Measurements from ENCODE around the gene RSPO1.

The RSPO1 gene

DNA sequence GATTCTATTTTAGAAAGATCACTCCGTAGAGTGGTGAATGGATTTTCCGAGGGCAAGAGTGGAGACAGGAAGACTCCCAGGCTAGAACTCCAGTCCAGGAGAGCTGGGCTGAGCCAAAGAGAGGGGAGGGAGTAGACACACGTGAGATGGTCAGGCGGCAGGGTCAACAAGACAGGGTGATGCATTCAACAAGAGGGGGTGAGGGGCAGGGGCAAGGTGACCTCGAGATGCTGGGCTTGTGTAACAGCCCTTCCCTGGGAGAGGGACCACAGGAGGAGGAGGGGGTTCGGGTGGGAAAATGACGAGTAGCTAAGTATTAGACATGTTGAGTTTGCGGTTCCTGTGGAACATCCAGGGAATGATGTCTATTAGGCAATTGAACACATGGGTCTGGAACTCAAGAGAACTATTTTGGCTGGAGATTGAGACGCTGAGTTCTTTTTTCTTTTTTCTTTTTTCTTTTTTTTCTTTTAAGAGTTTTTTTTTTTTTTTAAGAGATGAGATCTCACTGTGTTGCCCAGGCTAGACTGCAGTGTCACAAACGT, 13.3 kb downstream of the RSPO1 start:
- peaks cover 26% of the 10 kb centered on the region for H3K27me3 ChIP-seq (ENCODE audit: low read depth)
- H3K36me3 ChIP-seq (replicated peaks) = no peaks in the 10 kb centered on the region
- in situ Hi-C loops (cut with MboI; ENCODE audit: low sequenced_read_pairs) = no loop called here
- no peak for DNase-seq (ENCODE audit: low spot score in 2 of 2)
- no peaks in the 10 kb centered on the region for H3K9me3 ChIP-seq
- no peak overlapping the region for H3K4me3 ChIP-seq
- no peaks in the 10 kb centered on the region for H3K4me1 ChIP-seq

- DNase-seq (ENCODE audit: low spot score in 2 of 2) = no peak
- Histone ChIP-seq H3K36me3 (replicated peaks) (no peaks in the 10 kb centered on the region), H3K27me3 (ENCODE audit: low read depth) (peaks cover 31% of the 10 kb centered on the region), H3K4me1 (no peaks in the 10 kb centered on the region), H3K9me3 (no peaks in the 10 kb centered on the region), H3K4me3 (no peak overlapping the region)
- in situ Hi-C loops (cut with MboI; ENCODE audit: low sequenced_read_pairs) = no loop called here
Measured at GRCh38 chr1:37620707-37621106, 14.0 kb downstream of the RSPO1 start.

DNA sequence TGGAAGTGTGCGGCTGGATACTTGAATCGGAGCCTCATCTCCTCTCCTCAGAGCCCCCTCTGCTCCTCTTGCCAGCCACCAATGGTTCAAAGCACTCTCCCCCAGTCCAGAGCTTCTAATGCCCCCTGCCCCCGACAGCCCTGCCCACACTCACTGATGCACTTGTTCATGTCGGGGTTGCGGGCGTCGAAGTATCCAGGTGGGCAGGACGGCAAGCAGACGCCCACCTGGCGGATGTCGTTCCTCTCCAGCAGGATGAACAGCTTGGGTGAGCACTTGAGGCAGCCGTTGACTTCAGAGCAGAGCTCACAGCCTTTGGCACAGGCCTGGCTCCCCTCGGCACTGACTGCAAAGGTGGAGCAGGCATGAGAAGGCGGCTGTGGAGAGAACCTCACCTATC, 18.4 kb downstream of the RSPO1 start:
- Histone ChIP-seq H3K4me3 (no peak overlapping the region), H3K36me3 (replicated peaks) (no peaks in the 10 kb centered on the region), H3K27me3 (ENCODE audit: low read depth) (peaks cover 38% of the 10 kb centered on the region), H3K4me1 (no peaks in the 10 kb centered on the region), H3K9me3 (no peaks in the 10 kb centered on the region)
- in situ Hi-C loops (cut with MboI; ENCODE audit: low sequenced_read_pairs) = no loop called here
- DNase-seq (ENCODE audit: low spot score in 2 of 2) = no peak

DNA sequence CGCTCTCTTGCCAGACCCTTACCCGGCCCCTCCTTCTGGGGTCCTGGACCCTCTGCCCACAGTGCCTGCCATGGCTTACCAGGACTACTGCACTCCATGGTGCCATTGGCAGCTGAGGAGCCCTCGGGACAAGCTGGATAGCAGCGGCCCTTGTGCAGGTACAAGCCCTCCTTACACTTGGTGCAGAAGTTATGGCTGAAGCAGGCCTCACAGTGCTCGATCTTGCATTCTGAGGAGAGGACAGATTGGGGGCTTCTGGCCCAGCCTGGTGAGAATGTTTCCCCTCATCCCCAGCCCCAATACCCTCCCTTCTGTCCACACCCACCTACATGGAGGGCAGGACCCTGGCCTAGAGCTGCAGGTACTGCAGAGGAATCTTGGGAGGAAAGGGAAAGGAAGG, 20.6 kb downstream of the RSPO1 start:
- peaks cover 42% of the 10 kb centered on the region for H3K27me3 ChIP-seq (ENCODE audit: low read depth)
- H3K9me3 ChIP-seq = no peaks in the 10 kb centered on the region
- no peak for DNase-seq (ENCODE audit: low spot score in 2 of 2)
- H3K4me1 ChIP-seq = no peaks in the 10 kb centered on the region
- in situ Hi-C loops (cut with MboI; ENCODE audit: low sequenced_read_pairs) = no loop called here
- no peaks in the 10 kb centered on the region for H3K36me3 ChIP-seq (replicated peaks)
- no peak overlapping the region for H3K4me3 ChIP-seq

- H3K9me3 ChIP-seq = no peaks in the 10 kb centered on the region
- in situ Hi-C loops (cut with MboI; ENCODE audit: low sequenced_read_pairs) = no loop called here
Measured at GRCh38 chr1:37612186-37612585, 22.5 kb downstream of the RSPO1 start.

DNA sequence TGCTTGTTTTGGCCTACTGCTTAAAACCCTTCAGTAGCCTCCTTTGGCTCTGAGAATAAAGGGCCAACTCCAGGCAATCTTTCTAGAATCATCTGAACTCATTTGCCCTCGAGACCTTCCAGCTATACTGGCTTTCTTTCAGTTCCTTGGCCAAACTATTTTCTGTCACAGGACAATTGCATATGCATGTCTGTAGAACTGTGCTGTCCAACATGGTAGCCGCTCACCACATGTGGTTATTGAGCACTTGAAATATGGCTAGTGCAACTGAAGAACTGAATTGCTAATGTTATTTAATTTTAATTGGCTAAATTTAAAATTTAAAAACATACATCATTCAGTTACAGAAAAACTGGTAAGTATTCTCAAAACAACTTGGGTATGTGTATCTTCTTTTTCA, 24.7 kb downstream of the RSPO1 start:
- no peak for DNase-seq (ENCODE audit: low spot score in 2 of 2)
- Histone ChIP-seq H3K9me3 (no peaks in the 10 kb centered on the region), H3K4me3 (no peak overlapping the region), H3K27me3 (ENCODE audit: low read depth) (peaks cover 48% of the 10 kb centered on the region), H3K36me3 (replicated peaks) (no peaks in the 10 kb centered on the region), H3K4me1 (no peaks in the 10 kb centered on the region)
- in situ Hi-C loops (cut with MboI; ENCODE audit: low sequenced_read_pairs) = no loop called here

More at GRCh38 chr1:37612186-37612585, 22.5 kb downstream of the RSPO1 start:
- Histone ChIP-seq H3K4me3 (no peak overlapping the region), H3K27me3 (ENCODE audit: low read depth) (peaks cover 57% of the 10 kb centered on the region), H3K4me1 (no peaks in the 10 kb centered on the region), H3K36me3 (replicated peaks) (no peaks in the 10 kb centered on the region)
- DNase-seq (ENCODE audit: low spot score in 2 of 2) = no peak

- Histone ChIP-seq H3K27me3 (ENCODE audit: low read depth) (peaks cover 45% of the 10 kb centered on the region), H3K4me1 (no peaks in the 10 kb centered on the region), H3K4me3 (no peak overlapping the region), H3K9me3 (no peaks in the 10 kb centered on the region), H3K36me3 (replicated peaks) (no peaks in the 10 kb centered on the region)
- DNase-seq (ENCODE audit: low spot score in 2 of 2) = no peak
- in situ Hi-C loops (cut with MboI; ENCODE audit: low sequenced_read_pairs) = no loop called here
Measured at GRCh38 chr1:37609002-37609401, 25.7 kb downstream of the RSPO1 start.

- Histone ChIP-seq H3K4me3 (no peak overlapping the region), H3K9me3 (no peaks in the 10 kb centered on the region), H3K4me1 (no peaks in the 10 kb centered on the region), H3K36me3 (replicated peaks) (no peaks in the 10 kb centered on the region), H3K27me3 (ENCODE audit: low read depth) (peaks cover 38% of the 10 kb centered on the region)
- DNase-seq (ENCODE audit: low spot score in 2 of 2) = no peak
- in situ Hi-C loops (cut with MboI; ENCODE audit: low sequenced_read_pairs) = no loop called here
Measured at GRCh38 chr1:37606481-37607263, 28.0 kb downstream of the RSPO1 start.

GRCh38 chr1:37605806-37606474, 28.8 kb downstream of the RSPO1 start:
- in situ Hi-C loops (cut with MboI; ENCODE audit: low sequenced_read_pairs) = no loop called here
- no peak overlapping the region for H3K4me3 ChIP-seq
- no peak for DNase-seq (ENCODE audit: low spot score in 2 of 2)
- H3K4me1 ChIP-seq = no peaks in the 10 kb centered on the region
- H3K36me3 ChIP-seq (replicated peaks) = no peaks in the 10 kb centered on the region
- no peaks in the 10 kb centered on the region for H3K9me3 ChIP-seq
- H3K27me3 ChIP-seq (ENCODE audit: low read depth) = peaks cover 36% of the 10 kb centered on the region

GRCh38 chr1:37605061-37605650, 29.5 kb downstream of the RSPO1 start:
- in situ Hi-C loops (cut with MboI; ENCODE audit: low sequenced_read_pairs) = no loop called here
- DNase-seq (ENCODE audit: low spot score in 2 of 2) = no peak
- Histone ChIP-seq H3K27me3 (ENCODE audit: low read depth) (peaks cover 36% of the 10 kb centered on the region), H3K36me3 (replicated peaks) (no peaks in the 10 kb centered on the region), H3K9me3 (no peaks in the 10 kb centered on the region), H3K4me3 (no peak overlapping the region), H3K4me1 (no peaks in the 10 kb centered on the region)

- in situ Hi-C loops (cut with MboI; ENCODE audit: low sequenced_read_pairs) = no loop called here
Measured at GRCh38 chr1:37602750-37603694, 31.7 kb downstream of the RSPO1 start.

GRCh38 chr1:37601441-37601840, 33.3 kb downstream of the RSPO1 start:
- H3K27me3 ChIP-seq (ENCODE audit: low read depth) = peaks cover 9% of the 10 kb centered on the region
- H3K4me1 ChIP-seq = peaks cover under 1% of the 10 kb centered on the region; the same call in 1 of the 2 replicates
- H3K4me3 ChIP-seq = no peak overlapping the region
- no peaks in the 10 kb centered on the region for H3K36me3 ChIP-seq (replicated peaks)
- H3K9me3 ChIP-seq = no peaks in the 10 kb centered on the region
- in situ Hi-C loops (cut with MboI; ENCODE audit: low sequenced_read_pairs) = no loop called here
- no peak for DNase-seq (ENCODE audit: low spot score in 2 of 2)

More at GRCh38 chr1:37602750-37603694, 31.7 kb downstream of the RSPO1 start:
- Histone ChIP-seq H3K27me3 (ENCODE audit: low read depth) (peaks cover 17% of the 10 kb centered on the region), H3K4me1 (no peaks in the 10 kb centered on the region), H3K4me3 (no peak overlapping the region), H3K36me3 (replicated peaks) (no peaks in the 10 kb centered on the region), H3K9me3 (no peaks in the 10 kb centered on the region)
- peak; percentile 68 to 70 for DNase-seq (ENCODE audit: low spot score in 2 of 2)

DNA sequence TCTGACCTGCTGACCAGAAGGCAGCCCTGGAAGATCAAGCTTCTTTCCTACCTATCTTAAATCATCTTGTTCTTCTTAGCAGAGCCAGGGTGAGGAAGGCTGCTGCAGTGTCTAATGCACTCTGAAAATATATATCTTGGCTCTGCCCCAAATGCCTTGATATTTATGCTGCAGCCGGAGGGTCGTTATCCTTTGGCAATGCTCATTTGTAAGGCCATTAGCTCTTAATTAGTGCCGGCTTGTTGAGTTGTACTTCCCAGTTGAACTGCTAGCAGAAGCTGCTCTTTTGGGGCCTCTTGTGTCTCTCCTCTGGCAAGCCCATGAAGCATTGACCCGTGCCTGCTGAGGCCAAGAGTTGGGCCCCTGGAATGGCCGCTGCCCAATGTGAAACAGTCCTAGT, 34.8 kb downstream of the RSPO1 start:
- H3K9me3 ChIP-seq = 0 out of 2 replicates have a peak, but pooled peaks cover 2% of the 10 kb centered on the region
- H3K36me3 ChIP-seq (replicated peaks) = 0 out of 2 replicates have a peak, but pooled peaks cover 3% of the 10 kb centered on the region
- DNase-seq (ENCODE audit: low spot score in 2 of 2) = no peak
- H3K27me3 ChIP-seq (ENCODE audit: low read depth) = peaks cover 9% of the 10 kb centered on the region
- H3K4me3 ChIP-seq = no peak overlapping the region
- H3K4me1 ChIP-seq = peaks cover 5% of the 10 kb centered on the region
- in situ Hi-C loops (cut with MboI; ENCODE audit: low sequenced_read_pairs) = loop anchor here (5.0 to 25.0 kb wide), 2 partner anchors 82 to 362 kb away; no protein-coding TSS in a partner anchor

Measured in HAP-1 (cell line).